ENCODE results near the gene HMG20B.
A peak's percentile ranks its signal among the peaks of the same experiment; 100 is the strongest.

The HMG20B gene

DNA sequence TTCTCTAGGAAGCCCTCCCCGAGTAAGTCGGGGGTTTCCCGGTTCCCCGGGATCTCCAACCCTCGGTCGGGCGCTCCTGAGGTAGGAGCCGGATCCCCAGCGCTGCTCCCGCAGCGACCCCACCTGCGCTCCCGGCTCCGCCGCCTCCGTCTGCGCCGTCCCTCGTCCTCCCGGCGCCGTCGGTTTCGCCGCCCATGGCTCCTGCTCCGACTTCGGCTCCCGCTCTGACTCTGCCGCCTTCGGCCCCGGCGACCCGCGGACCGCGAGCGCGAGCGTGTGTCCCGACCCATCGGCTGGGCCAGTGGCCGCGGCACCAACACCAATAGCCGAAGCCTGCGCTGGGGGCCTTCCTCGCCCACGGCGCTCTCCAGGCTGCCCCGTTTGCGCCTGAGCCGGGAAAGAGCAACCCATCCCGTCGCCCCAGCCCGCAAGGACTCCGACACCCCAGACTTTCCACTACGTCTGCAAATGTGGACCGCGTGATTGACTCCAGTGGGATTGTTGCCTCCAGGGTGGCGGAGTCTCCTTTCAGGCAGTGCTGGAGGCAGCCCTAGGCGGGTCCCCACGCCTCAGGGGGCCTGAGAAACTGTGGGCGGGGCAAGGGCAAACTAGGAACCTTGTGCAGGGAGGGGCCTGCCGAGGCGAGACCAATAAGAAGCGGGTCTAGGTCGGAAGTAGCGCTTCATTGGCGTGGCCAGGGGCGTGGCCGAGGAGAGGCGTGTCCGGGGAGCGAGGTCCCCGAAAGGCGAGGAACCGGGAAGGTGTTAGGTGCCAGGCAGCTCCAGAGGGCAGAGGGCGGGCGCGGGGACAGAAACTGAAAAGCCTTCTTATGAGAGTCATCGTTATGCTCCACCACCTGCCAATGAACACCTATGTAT lies 54.0 kb downstream of the HMG20B start, which contains the start of gene CACTIN:
CACTIN (minus strand) TSS at position 318 of the 878 bp plus-strand sequence; CDS start at position 290, 28 bp downstream.
- no peak for TF ChIP-seq CREB1 (IDR thresholded peaks at IDR 0.05; ENCODE audit: low read depth)
- TF ChIP-seq YY1 (IDR thresholded peaks at IDR 0.05; ENCODE audit: low read depth) = peak; percentile 69
- TF ChIP-seq, protein P1, sequence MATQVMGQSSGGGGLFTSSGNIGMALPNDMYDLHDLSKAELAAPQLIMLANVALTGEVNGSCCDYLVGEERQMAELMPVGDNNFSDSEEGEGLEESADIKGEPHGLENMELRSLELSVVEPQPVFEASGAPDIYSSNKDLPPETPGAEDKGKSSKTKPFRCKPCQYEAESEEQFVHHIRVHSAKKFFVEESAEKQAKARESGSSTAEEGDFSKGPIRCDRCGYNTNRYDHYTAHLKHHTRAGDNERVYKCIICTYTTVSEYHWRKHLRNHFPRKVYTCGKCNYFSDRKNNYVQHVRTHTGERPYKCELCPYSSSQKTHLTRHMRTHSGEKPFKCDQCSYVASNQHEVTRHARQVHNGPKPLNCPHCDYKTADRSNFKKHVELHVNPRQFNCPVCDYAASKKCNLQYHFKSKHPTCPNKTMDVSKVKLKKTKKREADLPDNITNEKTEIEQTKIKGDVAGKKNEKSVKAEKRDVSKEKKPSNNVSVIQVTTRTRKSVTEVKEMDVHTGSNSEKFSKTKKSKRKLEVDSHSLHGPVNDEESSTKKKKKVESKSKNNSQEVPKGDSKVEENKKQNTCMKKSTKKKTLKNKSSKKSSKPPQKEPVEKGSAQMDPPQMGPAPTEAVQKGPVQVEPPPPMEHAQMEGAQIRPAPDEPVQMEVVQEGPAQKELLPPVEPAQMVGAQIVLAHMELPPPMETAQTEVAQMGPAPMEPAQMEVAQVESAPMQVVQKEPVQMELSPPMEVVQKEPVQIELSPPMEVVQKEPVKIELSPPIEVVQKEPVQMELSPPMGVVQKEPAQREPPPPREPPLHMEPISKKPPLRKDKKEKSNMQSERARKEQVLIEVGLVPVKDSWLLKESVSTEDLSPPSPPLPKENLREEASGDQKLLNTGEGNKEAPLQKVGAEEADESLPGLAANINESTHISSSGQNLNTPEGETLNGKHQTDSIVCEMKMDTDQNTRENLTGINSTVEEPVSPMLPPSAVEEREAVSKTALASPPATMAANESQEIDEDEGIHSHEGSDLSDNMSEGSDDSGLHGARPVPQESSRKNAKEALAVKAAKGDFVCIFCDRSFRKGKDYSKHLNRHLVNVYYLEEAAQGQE (IDR thresholded peaks at IDR 0.05; ENCODE audit: low read depth) = no peak
- TF ChIP-seq EGR1 (IDR thresholded peaks at IDR 0.05) = peak; percentile 76
- 0 out of 2 replicates have a peak, but pooled peaks have one; percentile 42 for TF ChIP-seq FOXM1 (IDR thresholded peaks at IDR 0.05; ENCODE audit: borderline replicate concordance, low read depth)
- TF ChIP-seq USF1 (IDR thresholded peaks at IDR 0.05) = 0 out of 2 replicates have a peak, but pooled peaks have one; percentile 12
- no peak for TF ChIP-seq CEBPB (IDR thresholded peaks at IDR 0.05)
- no peak; the same call in 1 of the 2 replicates for TF ChIP-seq TEAD4 (IDR thresholded peaks at IDR 0.05)
- TF ChIP-seq EP300 (IDR thresholded peaks at IDR 0.05; ENCODE audit: borderline replicate concordance) = no peak
- no peak; the same call in 1 of the 2 replicates for TF ChIP-seq NFIC (IDR thresholded peaks at IDR 0.05)
- peak; percentile 71; the same call in 1 of the 2 replicates for TF ChIP-seq MAX (IDR thresholded peaks at IDR 0.05)
- TF ChIP-seq RAD21 (IDR thresholded peaks at IDR 0.05; ENCODE audit: low read depth) = no peak
- peak; percentile 67 for TF ChIP-seq TCF12 (IDR thresholded peaks at IDR 0.05; ENCODE audit: low read depth)
- peak; percentile 68 for TF ChIP-seq TAF1 (IDR thresholded peaks at IDR 0.05; ENCODE audit: low read depth)
- no peak for TF ChIP-seq ZBTB7A (IDR thresholded peaks at IDR 0.05; ENCODE audit: low read depth)

DNA sequence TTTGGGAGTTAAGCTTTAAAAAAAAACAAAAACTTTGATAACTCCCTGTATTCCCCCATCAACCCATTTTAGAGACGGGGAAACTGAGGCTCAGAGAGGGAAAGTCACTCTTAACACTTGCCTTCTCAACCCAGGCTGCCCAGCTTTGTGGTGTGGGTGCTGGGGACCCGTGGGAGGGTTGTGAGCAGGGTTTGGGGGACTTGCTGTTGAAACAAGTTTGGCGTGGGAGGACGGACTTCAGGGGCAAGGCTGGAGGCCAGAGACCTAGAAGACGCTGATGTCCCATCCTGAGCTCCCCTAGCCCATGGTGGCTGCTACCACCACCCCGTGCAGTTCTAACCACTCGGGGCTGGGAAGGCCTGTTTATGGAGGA lies 54.6 kb downstream of the HMG20B start:
- TF ChIP-seq NFIC (IDR thresholded peaks at IDR 0.05) (no peak), RAD21 (IDR thresholded peaks at IDR 0.05; ENCODE audit: low read depth) (no peak), USF1 (IDR thresholded peaks at IDR 0.05) (no peak), CEBPB (IDR thresholded peaks at IDR 0.05) (no peak), FOXM1 (IDR thresholded peaks at IDR 0.05; ENCODE audit: borderline replicate concordance, low read depth) (no peak), TAF1 (IDR thresholded peaks at IDR 0.05; ENCODE audit: low read depth) (no peak), EGR1 (IDR thresholded peaks at IDR 0.05) (no peak), ZBTB7A (IDR thresholded peaks at IDR 0.05; ENCODE audit: low read depth) (no peak), TEAD4 (IDR thresholded peaks at IDR 0.05) (no peak), CREB1 (IDR thresholded peaks at IDR 0.05; ENCODE audit: low read depth) (no peak), YY1 (IDR thresholded peaks at IDR 0.05; ENCODE audit: low read depth) (no peak), EP300 (IDR thresholded peaks at IDR 0.05; ENCODE audit: borderline replicate concordance) (no peak), MAX (IDR thresholded peaks at IDR 0.05) (no peak), TCF12 (IDR thresholded peaks at IDR 0.05; ENCODE audit: low read depth) (no peak)
- TF ChIP-seq, protein P1 (IDR thresholded peaks at IDR 0.05; ENCODE audit: low read depth) = no peak
